ENCODE results near the gene THAP8.

Gene THAP8

GRCh38 chr19:36031308-36031707 lies 22.8 kb downstream of the THAP8 start:
- no peak overlapping the region for H3K4me2 ChIP-seq (ENCODE audit: low read length)
- no peak overlapping the region for H3K9ac ChIP-seq
- H3K4me1 ChIP-seq = peaks cover 3% of the 10 kb centered on the region
- no peaks in the 10 kb centered on the region for H3K9me3 ChIP-seq (ENCODE audit: control insufficient read depth, low read length)
- no peaks in the 10 kb centered on the region for H3K27me3 ChIP-seq (ENCODE audit: control insufficient read depth, insufficient read depth, low read length)
- no peaks in the 10 kb centered on the region for H3K79me2 ChIP-seq
- no peak for TF ChIP-seq CTCF (IDR thresholded peaks at IDR 0.05)
- no peak overlapping the region for H2AFZ ChIP-seq
- H3K27ac ChIP-seq = no peak overlapping the region
- no peaks in the 10 kb centered on the region for H3K36me3 ChIP-seq (ENCODE audit: control insufficient read depth, insufficient read depth, low read length)
- H3K4me3 ChIP-seq (ENCODE audit: low read depth, low read length) = no peak overlapping the region

GRCh38 chr19:36030264-36031148 lies 23.6 kb downstream of the THAP8 start:
- H3K27me3 ChIP-seq (ENCODE audit: control insufficient read depth, insufficient read depth, low read length) = no peaks in the 10 kb centered on the region
- no peak overlapping the region for H3K4me2 ChIP-seq (ENCODE audit: low read length)
- no peaks in the 10 kb centered on the region for H3K79me2 ChIP-seq
- no peak overlapping the region for H3K9ac ChIP-seq
- H2AFZ ChIP-seq = no peak overlapping the region
- no peaks in the 10 kb centered on the region for H3K9me3 ChIP-seq (ENCODE audit: control insufficient read depth, low read length)
- TF ChIP-seq CTCF (IDR thresholded peaks at IDR 0.05) = peak; percentile 15
- H3K36me3 ChIP-seq (ENCODE audit: control insufficient read depth, insufficient read depth, low read length) = no peaks in the 10 kb centered on the region
- no peak overlapping the region for H3K4me3 ChIP-seq (ENCODE audit: low read depth, low read length)
- peaks cover 3% of the 10 kb centered on the region for H3K4me1 ChIP-seq
- H3K27ac ChIP-seq = no peak overlapping the region

- Histone ChIP-seq H3K79me2 (no peaks in the 10 kb centered on the region), H3K9me3 (ENCODE audit: control insufficient read depth, low read length) (no peaks in the 10 kb centered on the region), H3K9ac (no peak overlapping the region), H3K4me3 (ENCODE audit: low read depth, low read length) (no peak overlapping the region), H3K36me3 (ENCODE audit: control insufficient read depth, insufficient read depth, low read length) (no peaks in the 10 kb centered on the region), H3K27ac (no peak overlapping the region), H3K4me2 (ENCODE audit: low read length) (no peak overlapping the region), H3K27me3 (ENCODE audit: control insufficient read depth, insufficient read depth, low read length) (no peaks in the 10 kb centered on the region), H3K4me1 (peaks cover 3% of the 10 kb centered on the region), H2AFZ (no peak overlapping the region)
- no peak for TF ChIP-seq CTCF (IDR thresholded peaks at IDR 0.05)
These were observed 25.6 kb downstream of the THAP8 start for GRCh38 chr19:36028313-36029041.

- Histone ChIP-seq H3K79me2 (no peaks in the 10 kb centered on the region), H3K27ac (no peak overlapping the region), H3K4me2 (ENCODE audit: low read length) (no peak overlapping the region), H3K36me3 (ENCODE audit: control insufficient read depth, insufficient read depth, low read length) (no peaks in the 10 kb centered on the region), H3K4me3 (ENCODE audit: low read depth, low read length) (no peak overlapping the region), H2AFZ (no peak overlapping the region), H3K27me3 (ENCODE audit: control insufficient read depth, insufficient read depth, low read length) (no peaks in the 10 kb centered on the region), H3K9ac (no peak overlapping the region), H3K9me3 (ENCODE audit: control insufficient read depth, low read length) (no peaks in the 10 kb centered on the region), H3K4me1 (peaks cover 3% of the 10 kb centered on the region)
- TF ChIP-seq CTCF (IDR thresholded peaks at IDR 0.05) = no peak
These were observed 26.4 kb downstream of the THAP8 start for GRCh38 chr19:36027696-36028095.
